Kidney tubule cell (primary cell): ENCODE measurements around the gene EIF1.
A peak's percentile ranks its signal among the peaks of the same experiment; 100 is the strongest.
"Not testable (repeated sequence)": the region's sequence is repeated elsewhere in the genome, so short reads cannot be mapped to it uniquely, and the experiment has no call there.

ENCODE experiments used
- DNase-seq: peaks from one replicate; pipeline ENCODE4 v3.0.0-alpha.2; 2018; ENCODE audit warnings: low spot score

The EIF1 gene

GRCh38 chr17:41688641-41689496 lies at the start of gene EIF1:
EIF1 (plus strand) TSS chr17:41688885; CDS start chr17:41689039, 154 bp downstream.
- DNase-seq: peak; percentile 100

GRCh38 chr17:41638941-41639340 lies 49.7 kb upstream of the EIF1 start:
- no peak for DNase-seq

DNA sequence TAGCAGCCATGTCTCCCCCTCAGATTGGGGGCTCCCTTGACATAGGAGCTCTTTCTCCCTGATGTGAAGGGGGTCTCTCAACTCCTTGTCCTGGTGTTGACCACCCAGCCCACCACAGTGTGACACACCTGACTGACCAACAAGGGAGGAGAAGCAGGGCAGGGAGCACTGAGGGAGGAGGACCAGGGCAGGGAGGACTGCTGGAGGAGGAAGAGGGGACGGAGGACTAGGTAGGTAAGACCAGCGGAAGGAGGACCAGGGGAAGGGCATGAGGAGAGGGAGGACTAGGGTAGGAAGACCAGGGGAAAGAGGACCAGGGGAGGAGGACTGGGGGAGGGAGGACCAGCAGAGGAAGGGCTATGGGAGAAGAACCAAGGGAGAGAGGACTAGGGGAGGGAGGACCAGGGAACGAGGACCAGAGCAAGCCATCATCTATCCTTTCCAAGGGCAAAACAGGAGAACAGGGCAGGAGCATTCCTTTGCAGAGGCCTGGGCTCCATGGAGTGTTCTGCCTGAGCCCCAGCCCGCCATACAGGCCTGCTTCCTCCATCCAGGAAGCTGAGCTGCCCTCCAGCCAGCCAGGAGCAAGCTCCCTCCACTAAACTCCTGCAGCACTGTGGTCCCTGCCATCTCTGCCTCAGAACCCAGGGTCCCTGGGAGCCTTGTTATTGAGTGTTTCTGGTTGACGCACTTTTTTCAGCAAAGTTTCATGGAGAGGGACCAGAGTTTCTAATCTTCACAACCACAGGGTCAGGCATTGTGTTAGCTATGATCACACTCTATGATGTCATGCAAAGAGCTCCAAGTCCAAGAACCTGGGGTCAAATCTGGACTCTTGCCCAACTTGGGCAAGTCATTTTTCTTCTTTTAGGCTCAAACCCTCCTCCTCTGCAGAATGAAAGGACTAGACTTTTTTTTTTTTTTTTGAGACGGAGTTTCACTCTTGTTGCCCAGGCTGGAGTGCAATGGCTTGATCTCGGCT lies 48.9 kb upstream of the EIF1 start:
- no peak for DNase-seq

- not testable (repeated sequence) for DNase-seq
These were observed 48.1 kb upstream of the EIF1 start for GRCh38 chr17:41640596-41640995.

DNA sequence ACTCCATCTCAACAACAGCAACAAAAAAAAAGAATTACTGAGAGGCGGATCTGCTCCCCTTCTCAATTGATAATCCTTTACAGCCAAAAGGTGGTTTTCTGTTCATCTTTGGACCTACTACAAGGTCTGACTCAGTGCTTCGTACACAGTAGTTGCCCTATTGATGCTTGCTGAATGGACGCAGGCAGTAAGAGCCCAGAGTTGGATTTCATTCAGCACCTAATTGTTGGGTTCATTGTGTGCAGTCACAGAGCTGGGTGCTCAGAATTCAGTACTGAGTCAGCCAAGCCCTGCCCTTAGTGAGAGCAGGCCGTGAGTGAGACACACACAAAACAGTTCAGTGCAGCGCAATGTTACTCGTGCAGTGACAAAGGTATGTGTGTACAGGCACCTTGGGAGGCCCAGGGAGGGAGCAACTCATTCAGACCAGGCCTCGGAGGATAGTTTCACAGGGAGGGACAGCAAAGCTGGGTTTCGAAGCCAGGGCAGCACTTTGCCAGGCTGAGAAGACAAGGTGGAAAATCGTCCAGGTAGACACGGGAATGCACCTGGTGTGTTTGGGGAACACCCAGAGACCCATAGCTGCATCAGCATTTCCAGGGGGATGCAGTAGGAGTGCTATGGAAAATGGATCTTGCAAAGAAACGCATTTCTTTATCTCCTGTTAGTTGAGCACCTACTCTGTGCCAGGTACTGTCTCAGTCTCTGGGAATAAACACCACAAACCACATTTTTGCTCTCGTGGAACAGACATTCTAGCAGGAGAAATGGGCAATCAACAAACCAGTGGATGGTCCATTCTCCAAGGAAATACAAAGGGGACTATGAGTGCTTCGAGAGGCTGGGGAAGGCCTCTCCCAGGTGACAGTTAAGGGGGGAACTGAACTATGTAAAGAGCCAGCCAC lies 46.2 kb upstream of the EIF1 start:
- peak; percentile 31 for DNase-seq

- no peak for DNase-seq
These were observed 41.5 kb upstream of the EIF1 start for GRCh38 chr17:41647038-41647813.

DNA sequence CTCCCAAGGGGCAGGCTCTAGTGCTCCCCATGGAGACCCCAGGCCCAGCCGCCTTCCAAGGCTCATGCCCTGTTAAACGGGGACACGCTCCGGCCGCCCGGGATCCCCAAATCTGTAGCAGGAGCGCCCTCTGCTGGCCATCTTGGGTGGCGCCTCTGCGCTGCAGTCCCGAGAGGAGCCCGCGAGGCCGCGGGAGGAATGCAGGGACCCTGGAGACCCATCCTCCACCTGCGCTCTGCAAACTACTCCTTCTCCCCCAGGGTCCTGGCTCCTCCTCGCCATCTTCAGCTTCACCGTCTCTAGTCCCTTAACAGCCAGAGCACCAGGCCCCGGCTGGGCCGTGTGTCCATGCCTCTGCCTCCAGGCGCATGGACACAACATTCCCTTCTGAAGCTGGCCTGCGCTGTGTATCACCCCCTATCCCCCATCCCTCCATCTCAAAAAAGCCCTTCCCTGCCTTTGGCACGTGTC lies 40.7 kb upstream of the EIF1 start:
- peak; percentile 80 for DNase-seq

DNA sequence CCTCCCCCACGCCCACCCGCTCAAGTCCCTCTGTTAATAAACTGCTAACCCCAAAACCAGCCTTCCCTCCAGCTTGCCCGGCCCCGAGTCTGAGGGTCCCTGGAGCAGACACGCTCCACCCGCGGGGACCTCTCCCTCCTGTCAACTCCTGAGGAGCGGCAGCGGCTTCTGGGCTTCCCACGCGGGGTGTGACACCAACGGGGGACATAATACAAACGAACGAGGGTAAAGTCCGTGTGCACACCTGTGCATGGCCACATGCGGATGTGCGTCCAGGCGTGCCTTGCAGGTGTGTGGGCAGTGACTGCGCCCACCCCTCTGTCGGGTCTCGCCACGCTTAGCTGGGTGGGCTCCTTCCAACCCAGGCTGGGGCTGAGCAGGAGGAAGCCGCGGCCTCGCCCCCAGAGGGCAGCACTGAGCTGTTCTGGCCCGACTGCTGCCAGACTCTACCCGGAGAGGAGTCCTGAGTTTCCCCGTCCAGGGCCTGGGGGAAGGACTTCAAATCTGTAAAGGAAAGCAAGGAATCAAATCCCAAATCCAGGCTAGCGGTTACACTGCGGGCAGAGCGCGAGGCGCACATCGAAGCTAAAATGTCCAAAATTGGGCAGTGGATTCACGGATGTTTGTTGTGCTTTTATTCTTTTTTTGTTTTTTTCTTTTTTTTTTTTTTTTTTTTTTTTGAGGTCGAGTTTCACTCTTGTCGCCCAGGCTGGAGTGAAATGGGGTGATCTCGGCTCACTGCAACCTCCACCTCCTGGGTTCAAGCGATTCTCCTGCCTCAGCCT lies 40.1 kb upstream of the EIF1 start:
- peak; percentile 83 for DNase-seq

- DNase-seq: no peak
These were observed 38.7 kb upstream of the EIF1 start for GRCh38 chr17:41649923-41650519.

GRCh38 chr17:41650794-41651624 lies 37.7 kb upstream of the EIF1 start:
- DNase-seq: no peak

DNA sequence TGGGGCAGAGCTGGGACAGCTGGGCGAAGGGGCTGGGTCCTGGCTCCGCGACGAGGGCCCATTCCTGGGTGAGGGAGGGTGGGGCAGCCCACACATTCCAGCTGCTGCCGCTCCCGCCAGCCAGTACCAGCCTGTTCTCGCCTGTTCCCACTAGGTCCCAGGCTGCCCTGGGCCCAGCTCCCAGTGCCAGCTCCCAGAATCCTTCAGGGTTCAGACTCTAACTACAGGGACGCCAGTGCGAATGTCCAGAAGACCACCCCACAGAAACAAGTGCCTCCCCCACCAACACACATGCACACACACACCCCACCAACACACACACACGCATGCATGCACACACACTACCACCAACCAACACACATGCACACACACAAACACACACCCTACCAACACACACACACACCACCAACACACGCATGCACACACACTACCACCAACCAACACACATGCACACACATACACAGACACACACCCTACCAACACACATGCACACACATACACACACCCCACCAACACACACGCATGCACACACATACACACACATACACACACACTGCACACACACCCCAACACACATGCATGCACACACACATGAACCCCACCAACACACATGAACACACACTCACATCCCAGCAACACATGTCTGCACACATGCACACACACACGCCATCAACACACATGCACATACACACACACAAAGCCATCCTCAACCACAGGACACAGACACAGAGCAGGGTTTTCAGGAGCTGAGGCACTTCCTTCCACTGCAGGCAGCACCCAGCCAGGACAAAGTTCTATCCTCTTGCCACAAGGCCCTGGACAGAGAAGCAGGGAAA lies 36.8 kb upstream of the EIF1 start:
- no peak for DNase-seq

GRCh38 chr17:41652461-41652970 lies 36.2 kb upstream of the EIF1 start:
- no peak for DNase-seq

- DNase-seq: no peak
These were observed 35.3 kb upstream of the EIF1 start for GRCh38 chr17:41653421-41653820.

DNA sequence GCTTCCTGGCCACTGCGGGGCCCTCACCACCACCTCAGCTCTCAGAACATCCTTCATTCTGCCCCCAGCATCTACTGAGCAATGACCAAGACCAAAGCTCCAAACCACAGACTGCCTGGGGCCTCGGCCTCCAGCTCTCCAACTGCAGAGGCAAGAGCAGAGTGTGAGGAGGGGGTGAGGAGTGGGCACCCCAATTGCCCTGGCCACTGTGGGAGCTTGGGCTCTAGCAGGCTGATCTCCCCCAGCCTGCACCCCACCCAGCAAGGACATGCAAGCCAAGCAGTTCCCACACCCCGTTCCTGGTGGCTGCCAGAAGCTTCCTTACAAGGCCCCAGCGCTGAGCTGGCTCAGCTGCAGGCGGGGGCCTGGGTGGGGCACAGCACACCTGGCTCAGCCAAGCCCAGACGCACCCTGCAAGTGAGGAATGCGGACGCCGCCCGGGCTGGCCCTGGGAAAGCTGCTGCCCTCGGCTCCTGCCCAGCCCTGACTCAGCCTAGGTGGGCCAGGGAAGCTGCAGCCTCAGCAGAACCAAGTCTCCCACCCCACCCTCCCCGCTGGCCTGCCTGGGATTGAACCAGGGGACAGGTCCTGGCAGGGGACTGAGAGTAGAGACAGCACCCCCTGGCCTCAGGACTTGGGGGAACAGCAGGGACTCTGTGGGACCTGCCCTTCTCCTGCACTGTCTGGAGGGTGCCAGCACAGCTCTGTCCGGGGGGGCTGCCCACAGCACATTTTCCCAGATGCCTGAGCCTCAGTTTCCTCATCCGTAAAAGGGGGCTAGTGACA lies 34.6 kb upstream of the EIF1 start:
- peak; percentile 85 for DNase-seq

GRCh38 chr17:41654678-41655607 lies 33.7 kb upstream of the EIF1 start:
- DNase-seq: no peak
